OCI-LY7 (cell line): ENCODE measurements around the gene GNMT.

Experiments
- CTCF ChIP-seq: fragments of 200-600 bp; sonication (generic); conservative IDR thresholded peaks from 2 replicates; pipeline ENCODE4 v1.5.1; 2014; ENCODE audit warnings: mild to moderate bottlenecking, antibody characterized with exemption, low read length, moderate library complexity, mixed read lengths
- EZH2phosphoT487 ChIP-seq: fragments of 200-600 bp; sonication (generic); IDR thresholded peaks from 2 replicates; pipeline ENCODE4 v1.6.1; 2018; ENCODE audit warnings: low read depth, borderline replicate concordance, mild to moderate bottlenecking, mixed run types, antibody characterized with exemption, low read length, moderate library complexity, mixed read lengths

GRCh38 chr6:42940493-42941045 is 20.0 kb upstream of the GNMT start:
- no peak for TF ChIP-seq CTCF
- TF ChIP-seq EZH2phosphoT487 = no peak
